ENCODE measurements around the gene SLC43A2.

Gene SLC43A2

DNA sequence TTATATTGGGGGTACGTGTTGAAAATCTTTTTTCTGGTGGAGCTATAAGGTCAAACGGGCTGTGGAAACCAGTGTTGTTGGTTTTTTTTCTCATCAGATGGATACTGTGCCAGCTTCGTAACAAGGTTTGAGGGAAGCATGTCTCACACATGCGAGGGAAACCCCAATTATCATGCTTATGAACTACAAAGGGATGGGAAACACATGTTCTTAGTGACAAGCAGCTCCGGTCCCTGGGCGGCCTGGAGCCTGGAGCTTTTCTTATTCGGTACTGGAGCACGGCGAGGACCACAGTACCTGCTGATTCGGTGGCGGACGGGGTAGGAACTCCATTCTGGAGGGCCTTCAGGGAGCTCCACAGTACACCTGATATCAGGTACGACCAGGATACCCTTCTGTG lies 12.5 kb downstream of the SLC43A2 start:
- Histone ChIP-seq H3K9me3 (ENCODE audit: insufficient read depth, low read length) (no peaks in the 10 kb centered on the region), H3K9ac (ENCODE audit: insufficient read length, low read depth) (no peak overlapping the region), H3K27me3 (ENCODE audit: insufficient read depth, insufficient read length) (no peaks in the 10 kb centered on the region), H3K4me3 (ENCODE audit: insufficient read length, low read depth) (no peak overlapping the region), H3K36me3 (ENCODE audit: insufficient read depth, insufficient read length, low read length) (peaks cover 3% of the 10 kb centered on the region), H3K4me1 (ENCODE audit: insufficient read depth, insufficient read length) (no peaks in the 10 kb centered on the region)
- no peak for TF ChIP-seq YY1 (IDR thresholded peaks at IDR 0.05; ENCODE audit: insufficient read depth, insufficient read length)
- no peak for TF ChIP-seq ZNF274 (IDR thresholded peaks at IDR 0.05; ENCODE audit: low read depth, low read length)
- TF ChIP-seq SUZ12 (IDR thresholded peaks at IDR 0.05; ENCODE audit: extremely low read depth, insufficient read depth, insufficient read length) = no peak
- no peak for DNase-seq (ENCODE audit: low read depth, low spot score)

DNA sequence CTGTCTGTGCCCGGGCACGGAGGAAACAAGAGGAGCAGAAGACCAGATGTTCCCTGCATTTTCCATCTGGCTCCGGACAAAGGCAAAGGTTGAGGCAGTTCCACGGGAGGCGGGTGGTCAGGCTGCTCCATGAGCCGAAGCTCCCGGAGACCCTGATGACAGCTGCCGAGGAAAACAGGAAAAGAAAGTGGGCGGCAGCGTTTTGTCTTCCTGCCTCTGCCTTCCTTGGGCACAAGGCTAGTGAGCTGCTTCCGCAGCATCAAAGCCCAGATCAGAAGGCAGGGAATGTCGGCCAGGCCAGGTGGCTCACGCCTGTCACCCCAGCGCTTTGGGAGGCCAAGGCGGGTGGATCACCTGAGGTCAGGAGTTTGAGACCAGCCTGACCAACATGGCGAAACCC lies 16.2 kb downstream of the SLC43A2 start:
- H3K9me3 ChIP-seq (ENCODE audit: insufficient read depth, low read length) = no peaks in the 10 kb centered on the region
- no peak overlapping the region for H3K4me3 ChIP-seq (ENCODE audit: insufficient read length, low read depth)
- no peak overlapping the region for H3K9ac ChIP-seq (ENCODE audit: insufficient read length, low read depth)
- H3K36me3 ChIP-seq (ENCODE audit: insufficient read depth, insufficient read length, low read length) = peaks cover 3% of the 10 kb centered on the region
- DNase-seq (ENCODE audit: low read depth, low spot score) = no peak
- no peaks in the 10 kb centered on the region for H3K4me1 ChIP-seq (ENCODE audit: insufficient read depth, insufficient read length)
- TF ChIP-seq YY1 (IDR thresholded peaks at IDR 0.05; ENCODE audit: insufficient read depth, insufficient read length) (no peak), ZNF274 (IDR thresholded peaks at IDR 0.05; ENCODE audit: low read depth, low read length) (no peak), SUZ12 (IDR thresholded peaks at IDR 0.05; ENCODE audit: extremely low read depth, insufficient read depth, insufficient read length) (no peak)
- no peaks in the 10 kb centered on the region for H3K27me3 ChIP-seq (ENCODE audit: insufficient read depth, insufficient read length)

DNA sequence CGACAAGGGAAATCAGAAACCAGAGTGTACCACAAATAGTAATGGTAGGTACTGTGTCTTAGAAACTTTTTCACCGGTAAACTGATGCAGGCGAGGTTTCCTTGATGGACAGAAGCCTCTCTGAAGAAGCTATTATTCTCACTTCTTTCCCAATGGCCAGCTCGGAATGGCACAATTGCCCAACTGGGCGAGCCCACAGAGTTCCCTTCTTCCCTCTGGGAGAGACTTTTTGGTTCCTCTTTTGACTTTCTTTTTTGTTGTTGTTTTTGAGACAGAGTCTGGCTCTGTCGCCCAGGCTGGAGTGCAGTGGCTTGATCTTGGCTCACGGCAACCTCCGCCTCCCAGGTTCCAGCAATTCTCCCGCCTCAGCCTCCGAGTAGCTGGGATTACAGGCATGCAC lies 16.9 kb downstream of the SLC43A2 start:
- no peak for DNase-seq (ENCODE audit: low read depth, low spot score)
- TF ChIP-seq ZNF274 (IDR thresholded peaks at IDR 0.05; ENCODE audit: low read depth, low read length) (no peak), YY1 (IDR thresholded peaks at IDR 0.05; ENCODE audit: insufficient read depth, insufficient read length) (no peak), SUZ12 (IDR thresholded peaks at IDR 0.05; ENCODE audit: extremely low read depth, insufficient read depth, insufficient read length) (no peak)

DNA sequence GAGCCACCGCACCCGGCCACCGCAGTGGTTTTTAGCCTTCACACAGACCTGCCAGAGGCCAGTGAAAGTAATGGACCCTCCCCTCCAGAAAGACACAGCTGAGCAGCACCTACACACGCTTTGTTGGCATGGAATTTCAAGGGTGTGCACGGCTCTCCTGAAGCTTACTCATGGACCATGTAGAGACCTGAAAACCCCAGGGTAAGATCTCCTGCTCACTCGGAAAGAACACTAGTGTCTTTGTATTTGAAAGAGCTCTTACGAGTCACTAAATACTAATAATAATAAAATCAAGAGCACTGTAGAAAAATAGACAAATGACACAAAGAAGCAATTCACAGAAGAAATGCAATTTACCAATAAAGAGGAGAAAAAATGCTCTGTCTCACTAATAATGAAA lies 20.0 kb downstream of the SLC43A2 start:
- Histone ChIP-seq H3K9me3 (ENCODE audit: insufficient read depth, low read length) (no peaks in the 10 kb centered on the region), H3K36me3 (ENCODE audit: insufficient read depth, insufficient read length, low read length) (no peaks in the 10 kb centered on the region), H3K27me3 (ENCODE audit: insufficient read depth, insufficient read length) (no peaks in the 10 kb centered on the region), H3K4me3 (ENCODE audit: insufficient read length, low read depth) (no peak overlapping the region), H3K9ac (ENCODE audit: insufficient read length, low read depth) (no peak overlapping the region), H3K4me1 (ENCODE audit: insufficient read depth, insufficient read length) (peaks cover 4% of the 10 kb centered on the region)
- TF ChIP-seq SUZ12 (IDR thresholded peaks at IDR 0.05; ENCODE audit: extremely low read depth, insufficient read depth, insufficient read length) (no peak), ZNF274 (IDR thresholded peaks at IDR 0.05; ENCODE audit: low read depth, low read length) (no peak), YY1 (IDR thresholded peaks at IDR 0.05; ENCODE audit: insufficient read depth, insufficient read length) (no peak)
- DNase-seq (ENCODE audit: low read depth, low spot score) = no peak

More for the DNA sequence above, 16.9 kb downstream of the SLC43A2 start:
- no peaks in the 10 kb centered on the region for H3K4me1 ChIP-seq (ENCODE audit: insufficient read depth, insufficient read length)
- peaks cover 3% of the 10 kb centered on the region for H3K36me3 ChIP-seq (ENCODE audit: insufficient read depth, insufficient read length, low read length)
- no peak overlapping the region for H3K9ac ChIP-seq (ENCODE audit: insufficient read length, low read depth)
- no peak overlapping the region for H3K4me3 ChIP-seq (ENCODE audit: insufficient read length, low read depth)
- no peaks in the 10 kb centered on the region for H3K9me3 ChIP-seq (ENCODE audit: insufficient read depth, low read length)
- H3K27me3 ChIP-seq (ENCODE audit: insufficient read depth, insufficient read length) = no peaks in the 10 kb centered on the region

DNA sequence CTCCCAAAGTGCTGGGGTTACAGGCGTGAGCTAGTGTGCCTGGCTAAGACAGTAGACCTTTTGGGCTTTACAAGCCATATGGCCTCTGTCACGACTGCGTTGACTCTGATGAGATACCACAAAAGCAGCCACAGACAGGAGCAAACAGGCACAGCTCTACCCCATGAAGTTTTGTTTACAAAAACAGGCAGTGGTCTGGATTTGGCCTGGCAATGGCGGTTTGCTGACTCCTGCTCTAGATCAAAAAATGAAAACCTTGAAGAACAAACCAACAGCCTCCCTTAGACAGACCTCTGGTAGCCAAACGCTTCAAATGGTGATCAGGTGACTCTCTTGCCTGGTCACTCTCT lies 20.7 kb downstream of the SLC43A2 start:
- Histone ChIP-seq H3K36me3 (ENCODE audit: insufficient read depth, insufficient read length, low read length) (no peaks in the 10 kb centered on the region), H3K9me3 (ENCODE audit: insufficient read depth, low read length) (no peaks in the 10 kb centered on the region), H3K4me1 (ENCODE audit: insufficient read depth, insufficient read length) (peaks cover 4% of the 10 kb centered on the region), H3K27me3 (ENCODE audit: insufficient read depth, insufficient read length) (no peaks in the 10 kb centered on the region), H3K4me3 (ENCODE audit: insufficient read length, low read depth) (no peak overlapping the region), H3K9ac (ENCODE audit: insufficient read length, low read depth) (no peak overlapping the region)
- no peak for DNase-seq (ENCODE audit: low read depth, low spot score)
- TF ChIP-seq YY1 (IDR thresholded peaks at IDR 0.05; ENCODE audit: insufficient read depth, insufficient read length) = no peak
- no peak for TF ChIP-seq ZNF274 (IDR thresholded peaks at IDR 0.05; ENCODE audit: low read depth, low read length)
- TF ChIP-seq SUZ12 (IDR thresholded peaks at IDR 0.05; ENCODE audit: extremely low read depth, insufficient read depth, insufficient read length) = no peak

DNA sequence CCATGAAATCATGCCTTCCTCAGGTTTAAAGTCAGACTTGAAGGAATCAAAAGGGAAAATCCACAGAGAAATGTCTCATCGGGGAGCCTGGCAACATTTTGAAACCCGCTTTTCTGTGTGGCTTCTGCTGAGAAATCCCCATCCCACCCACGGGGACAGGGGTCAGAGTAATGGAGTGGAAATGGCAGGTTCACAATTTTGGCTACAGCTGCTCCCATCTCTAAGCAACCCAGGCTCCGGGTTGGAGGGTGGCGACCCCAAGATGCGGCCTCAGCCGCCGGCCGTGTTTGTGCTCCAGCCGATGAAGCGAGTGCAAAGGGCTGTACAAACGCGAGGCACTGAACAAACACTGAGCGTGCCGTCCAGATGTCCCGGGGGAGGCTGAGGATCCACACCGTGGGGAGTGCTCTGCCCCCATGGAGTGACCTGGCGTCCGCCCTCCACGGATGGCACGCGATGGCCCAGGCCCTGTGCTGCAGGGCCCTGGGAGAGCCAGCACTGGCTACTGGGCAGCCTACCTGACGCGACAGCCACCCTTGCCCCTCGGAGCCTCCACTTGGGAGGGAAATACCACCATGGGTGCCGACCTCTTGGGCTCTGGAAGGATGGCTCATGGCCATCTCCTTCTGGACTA lies 22.2 kb downstream of the SLC43A2 start:
- peaks cover 6% of the 10 kb centered on the region for H3K9me3 ChIP-seq (ENCODE audit: insufficient read depth, low read length)
- no peak overlapping the region for H3K4me3 ChIP-seq (ENCODE audit: insufficient read length, low read depth)
- H3K4me1 ChIP-seq (ENCODE audit: insufficient read depth, insufficient read length) = peaks cover 4% of the 10 kb centered on the region
- no peaks in the 10 kb centered on the region for H3K27me3 ChIP-seq (ENCODE audit: insufficient read depth, insufficient read length)
- TF ChIP-seq SUZ12 (IDR thresholded peaks at IDR 0.05; ENCODE audit: extremely low read depth, insufficient read depth, insufficient read length) = no peak
- no peak for TF ChIP-seq YY1 (IDR thresholded peaks at IDR 0.05; ENCODE audit: insufficient read depth, insufficient read length)
- TF ChIP-seq ZNF274 (IDR thresholded peaks at IDR 0.05; ENCODE audit: low read depth, low read length) = no peak
- no peaks in the 10 kb centered on the region for H3K36me3 ChIP-seq (ENCODE audit: insufficient read depth, insufficient read length, low read length)
- no peak overlapping the region for H3K9ac ChIP-seq (ENCODE audit: insufficient read length, low read depth)
- no peak for DNase-seq (ENCODE audit: low read depth, low spot score)

DNA sequence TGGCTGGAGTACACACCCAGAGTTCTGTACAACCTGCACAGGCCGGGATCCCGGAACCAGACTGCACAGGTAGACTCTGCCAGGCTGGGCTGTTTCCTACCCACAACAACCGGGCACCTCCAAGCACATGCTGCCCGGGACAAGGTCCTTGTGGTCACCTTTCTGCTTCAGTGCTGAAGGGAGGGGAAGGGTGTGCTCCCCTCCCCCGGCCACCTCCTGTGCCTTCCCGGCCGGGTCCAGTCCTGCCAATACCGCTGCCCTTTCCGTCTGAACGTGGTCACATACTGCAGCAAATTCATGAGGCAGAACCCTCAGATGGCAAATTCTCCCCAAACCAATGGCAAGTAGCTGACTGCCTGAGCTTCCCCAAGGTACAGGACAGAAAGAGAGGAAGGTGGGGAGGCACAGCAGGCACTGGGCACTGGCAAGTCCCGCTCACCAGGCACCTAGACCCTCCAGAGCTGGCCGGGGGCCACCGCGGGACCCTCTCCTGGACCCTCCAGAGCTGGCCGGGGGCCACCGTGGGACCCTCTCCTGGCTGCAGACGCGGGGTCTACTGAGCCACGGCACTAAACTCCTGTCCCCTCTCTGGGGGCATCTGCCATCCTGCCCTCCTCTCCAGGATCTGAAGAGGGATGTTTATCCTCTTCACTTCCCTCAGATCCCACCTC lies 22.8 kb downstream of the SLC43A2 start:
- DNase-seq (ENCODE audit: low read depth, low spot score) = no peak
- no peak overlapping the region for H3K4me3 ChIP-seq (ENCODE audit: insufficient read length, low read depth)
- peaks cover 4% of the 10 kb centered on the region for H3K4me1 ChIP-seq (ENCODE audit: insufficient read depth, insufficient read length)
- H3K27me3 ChIP-seq (ENCODE audit: insufficient read depth, insufficient read length) = no peaks in the 10 kb centered on the region
- peaks cover 10% of the 10 kb centered on the region for H3K9me3 ChIP-seq (ENCODE audit: insufficient read depth, low read length)
- no peak overlapping the region for H3K9ac ChIP-seq (ENCODE audit: insufficient read length, low read depth)
- H3K36me3 ChIP-seq (ENCODE audit: insufficient read depth, insufficient read length, low read length) = no peaks in the 10 kb centered on the region
- TF ChIP-seq YY1 (IDR thresholded peaks at IDR 0.05; ENCODE audit: insufficient read depth, insufficient read length) (no peak), ZNF274 (IDR thresholded peaks at IDR 0.05; ENCODE audit: low read depth, low read length) (no peak), SUZ12 (IDR thresholded peaks at IDR 0.05; ENCODE audit: extremely low read depth, insufficient read depth, insufficient read length) (no peak)
